ENCODE data around the gene IL1RL2.

DNA sequence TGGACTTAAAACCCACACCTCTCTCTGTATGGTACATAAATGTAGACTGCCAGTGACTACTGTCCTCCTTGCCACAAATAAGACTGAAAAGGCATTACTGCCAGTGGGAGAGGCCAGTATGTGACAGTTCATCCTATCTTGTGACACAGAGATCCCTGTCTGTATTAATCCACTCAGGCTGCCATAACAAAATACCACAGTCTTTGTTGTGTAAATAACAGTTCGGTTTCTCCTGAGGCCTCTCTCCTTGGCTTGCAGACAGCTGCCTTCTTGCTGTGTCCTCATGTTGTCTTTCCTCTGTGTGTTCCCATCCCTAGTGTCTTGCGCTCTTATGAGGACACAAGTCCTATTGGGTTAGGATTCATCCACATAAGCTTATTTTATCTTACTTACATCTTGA, 78.1 kb downstream of the IL1RL2 start:
- TF ChIP-seq, protein P1, sequence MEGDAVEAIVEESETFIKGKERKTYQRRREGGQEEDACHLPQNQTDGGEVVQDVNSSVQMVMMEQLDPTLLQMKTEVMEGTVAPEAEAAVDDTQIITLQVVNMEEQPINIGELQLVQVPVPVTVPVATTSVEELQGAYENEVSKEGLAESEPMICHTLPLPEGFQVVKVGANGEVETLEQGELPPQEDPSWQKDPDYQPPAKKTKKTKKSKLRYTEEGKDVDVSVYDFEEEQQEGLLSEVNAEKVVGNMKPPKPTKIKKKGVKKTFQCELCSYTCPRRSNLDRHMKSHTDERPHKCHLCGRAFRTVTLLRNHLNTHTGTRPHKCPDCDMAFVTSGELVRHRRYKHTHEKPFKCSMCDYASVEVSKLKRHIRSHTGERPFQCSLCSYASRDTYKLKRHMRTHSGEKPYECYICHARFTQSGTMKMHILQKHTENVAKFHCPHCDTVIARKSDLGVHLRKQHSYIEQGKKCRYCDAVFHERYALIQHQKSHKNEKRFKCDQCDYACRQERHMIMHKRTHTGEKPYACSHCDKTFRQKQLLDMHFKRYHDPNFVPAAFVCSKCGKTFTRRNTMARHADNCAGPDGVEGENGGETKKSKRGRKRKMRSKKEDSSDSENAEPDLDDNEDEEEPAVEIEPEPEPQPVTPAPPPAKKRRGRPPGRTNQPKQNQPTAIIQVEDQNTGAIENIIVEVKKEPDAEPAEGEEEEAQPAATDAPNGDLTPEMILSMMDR (IDR thresholded peaks at IDR 0.05; ENCODE audit: insufficient read depth, low read length) = no peak
- TF ChIP-seq POLR2AphosphoS5 (IDR thresholded peaks at IDR 0.05; ENCODE audit: low read depth) = no peak
- TF ChIP-seq, protein P2, sequence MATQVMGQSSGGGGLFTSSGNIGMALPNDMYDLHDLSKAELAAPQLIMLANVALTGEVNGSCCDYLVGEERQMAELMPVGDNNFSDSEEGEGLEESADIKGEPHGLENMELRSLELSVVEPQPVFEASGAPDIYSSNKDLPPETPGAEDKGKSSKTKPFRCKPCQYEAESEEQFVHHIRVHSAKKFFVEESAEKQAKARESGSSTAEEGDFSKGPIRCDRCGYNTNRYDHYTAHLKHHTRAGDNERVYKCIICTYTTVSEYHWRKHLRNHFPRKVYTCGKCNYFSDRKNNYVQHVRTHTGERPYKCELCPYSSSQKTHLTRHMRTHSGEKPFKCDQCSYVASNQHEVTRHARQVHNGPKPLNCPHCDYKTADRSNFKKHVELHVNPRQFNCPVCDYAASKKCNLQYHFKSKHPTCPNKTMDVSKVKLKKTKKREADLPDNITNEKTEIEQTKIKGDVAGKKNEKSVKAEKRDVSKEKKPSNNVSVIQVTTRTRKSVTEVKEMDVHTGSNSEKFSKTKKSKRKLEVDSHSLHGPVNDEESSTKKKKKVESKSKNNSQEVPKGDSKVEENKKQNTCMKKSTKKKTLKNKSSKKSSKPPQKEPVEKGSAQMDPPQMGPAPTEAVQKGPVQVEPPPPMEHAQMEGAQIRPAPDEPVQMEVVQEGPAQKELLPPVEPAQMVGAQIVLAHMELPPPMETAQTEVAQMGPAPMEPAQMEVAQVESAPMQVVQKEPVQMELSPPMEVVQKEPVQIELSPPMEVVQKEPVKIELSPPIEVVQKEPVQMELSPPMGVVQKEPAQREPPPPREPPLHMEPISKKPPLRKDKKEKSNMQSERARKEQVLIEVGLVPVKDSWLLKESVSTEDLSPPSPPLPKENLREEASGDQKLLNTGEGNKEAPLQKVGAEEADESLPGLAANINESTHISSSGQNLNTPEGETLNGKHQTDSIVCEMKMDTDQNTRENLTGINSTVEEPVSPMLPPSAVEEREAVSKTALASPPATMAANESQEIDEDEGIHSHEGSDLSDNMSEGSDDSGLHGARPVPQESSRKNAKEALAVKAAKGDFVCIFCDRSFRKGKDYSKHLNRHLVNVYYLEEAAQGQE (IDR thresholded peaks at IDR 0.05; ENCODE audit: insufficient replicate concordance, low read depth) = no peak

Measured in HL-60 (cell line).